ENCODE measurements around the gene ARHGAP4. TPM values are rescaled to one million over a fixed set of nuclear protein-coding genes. Genes with fewer than 3 reads are reported as not detected.

The ARHGAP4 gene
- total RNA-seq, 2 donors from 2014 or later = 7.6 to 8.9 TPM

- peaks cover 0 to 38% of the 10 kb centered on the region in 2 donors for H3K4me1 ChIP-seq
- no peaks in the 10 kb centered on the region for H3K36me3 ChIP-seq
- no peak for DNase-seq (ENCODE audit: low spot score)
- no peaks in the 10 kb centered on the region for H3K9me3 ChIP-seq
- no peak for TF ChIP-seq CTCF (IDR thresholded peaks at IDR 0.05)
- no peak overlapping the region for H3K4me3 ChIP-seq
- H3K27ac ChIP-seq = no peak overlapping the region
- no peaks in the 10 kb centered on the region for H3K27me3 ChIP-seq
Observed at GRCh38 chrX:153921511-153922446, 4.3 kb downstream of the ARHGAP4 start.

GRCh38 chrX:153921070-153921469, 5.0 kb downstream of the ARHGAP4 start:
- no peak for TF ChIP-seq CTCF (IDR thresholded peaks at IDR 0.05)
- Histone ChIP-seq H3K4me3 (no peak overlapping the region), H3K9me3 (no peaks in the 10 kb centered on the region), H3K4me1 (peaks cover 0 to 32% of the 10 kb centered on the region in 2 donors), H3K27ac (no peak overlapping the region), H3K36me3 (no peaks in the 10 kb centered on the region), H3K27me3 (no peaks in the 10 kb centered on the region)
- no peak for DNase-seq (ENCODE audit: low spot score)

- H3K9me3 ChIP-seq = no peaks in the 10 kb centered on the region
- peaks cover 0 to 32% of the 10 kb centered on the region in 2 donors for H3K4me1 ChIP-seq
- DNase-seq (ENCODE audit: low spot score) = no peak
- H3K4me3 ChIP-seq = no peak overlapping the region
- no peaks in the 10 kb centered on the region for H3K27me3 ChIP-seq
- no peaks in the 10 kb centered on the region for H3K36me3 ChIP-seq
- H3K27ac ChIP-seq = no peak overlapping the region
- no peak for TF ChIP-seq CTCF (IDR thresholded peaks at IDR 0.05)
Observed at GRCh38 chrX:153920546-153920945, 5.5 kb downstream of the ARHGAP4 start.

GRCh38 chrX:153919281-153919680, 6.8 kb downstream of the ARHGAP4 start:
- DNase-seq (ENCODE audit: low spot score) = no peak
- H3K27me3 ChIP-seq = no peaks in the 10 kb centered on the region

GRCh38 chrX:153917869-153918268, 8.2 kb downstream of the ARHGAP4 start:
- Histone ChIP-seq H3K27ac (no peak overlapping the region), H3K4me1 (peaks cover 0 to 14% of the 10 kb centered on the region in 2 donors), H3K27me3 (no peaks in the 10 kb centered on the region), H3K4me3 (no peak overlapping the region), H3K36me3 (no peaks in the 10 kb centered on the region), H3K9me3 (no peaks in the 10 kb centered on the region)
- no peak for TF ChIP-seq CTCF (IDR thresholded peaks at IDR 0.05)
- DNase-seq (ENCODE audit: low spot score) = no peak

More at GRCh38 chrX:153919281-153919680, 6.8 kb downstream of the ARHGAP4 start:
- no peak overlapping the region for H3K27ac ChIP-seq
- no peaks in the 10 kb centered on the region for H3K9me3 ChIP-seq
- H3K4me3 ChIP-seq = no peak overlapping the region
- H3K4me1 ChIP-seq = peaks cover 0 to 27% of the 10 kb centered on the region in 2 donors
- H3K36me3 ChIP-seq = no peaks in the 10 kb centered on the region
- no peak for TF ChIP-seq CTCF (IDR thresholded peaks at IDR 0.05)

All from right atrium auricular region (tissue), 2 donors.